ENCODE measurements around the gene SENP3. TPM values are rescaled to one million over a fixed set of nuclear protein-coding genes. Genes with fewer than 3 reads are reported as not detected.

Gene SENP3
- polyA plus RNA-seq, 2 of the 4 experiments (the other 2 are of a cell fraction) = 114 to 150 TPM

DNA sequence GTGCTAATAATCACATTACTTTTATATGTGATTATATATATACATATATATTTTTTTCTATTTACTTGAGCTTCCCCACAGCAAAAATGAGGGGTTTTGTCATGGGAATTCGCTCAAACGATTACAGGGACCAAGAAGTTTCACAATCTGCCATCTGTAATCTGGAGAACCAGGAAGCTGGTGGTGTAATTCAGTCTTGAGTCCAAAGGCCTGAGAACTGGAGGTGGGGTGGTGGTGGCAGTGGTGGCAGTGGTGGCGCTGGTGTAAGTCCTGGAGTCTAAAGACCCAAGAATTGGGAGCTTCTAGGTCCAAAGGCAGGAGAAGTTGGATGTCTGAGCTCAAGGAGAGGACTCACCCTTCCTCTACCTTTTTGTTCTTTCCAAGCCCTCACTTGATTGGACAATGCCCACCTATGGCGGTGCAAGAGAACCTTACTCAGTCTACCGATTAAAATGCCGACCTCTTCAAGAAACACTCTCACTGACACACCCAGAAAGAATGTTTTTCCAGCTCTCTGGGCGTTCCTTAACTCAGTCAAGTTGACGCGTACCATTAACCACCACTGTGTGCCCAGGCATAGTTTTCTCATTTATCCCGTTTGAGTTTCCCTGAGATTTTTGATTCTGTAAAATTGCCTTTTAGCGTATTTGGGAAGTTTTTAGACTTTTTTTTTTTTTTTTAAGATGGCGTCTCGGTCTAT is 45.7 kb upstream of the SENP3 start:
- Histone ChIP-seq H3K4me2 (no peak overlapping the region), H3K4me1 (no peaks in the 10 kb centered on the region), H3K4me3 (no peak overlapping the region), H3K9me3 (no peaks in the 10 kb centered on the region), H3K27ac (no peak overlapping the region)
- 92% methylated on average over 13 of the region's 13 CpGs for WGBS (ENCODE audit: missing lambda C conversion rate)
- ATAC-seq = no peak
- TF ChIP-seq JUN (IDR thresholded peaks at IDR 0.05) (no peak), POLR2AphosphoS2 (conservative IDR thresholded peaks at IDR 0.05; ENCODE audit: low read length) (0 out of 2 replicates have a peak, but pooled peaks have one; percentile 27), REST (IDR thresholded peaks at IDR 0.05) (no peak), RARB (CRISPR knock-in tag; IDR thresholded peaks at IDR 0.05) (no peak)
- ChIA-PET CTCF (interaction anchor here (0.6 to 9.8 kb wide), 21 partner anchors 8 to 198 kb away, joined by 3 to 232 read pairs (median 15); partner anchors contain the start of genes POLR2A, SENP3, TNFSF12 and TNFSF13), POLR2A (interaction anchor here (1.0 to 1.8 kb wide), 2 partner anchors 9 to 45 kb away, joined by 3 to 5 read pairs; no protein-coding TSS in a partner anchor)
- no peak for FAIRE-seq
- DNase-seq (ENCODE audit: low read depth in 1 of 2, low spot score in 1 of 2) = peak in 1 of 2 experiments; percentile 33

- ChIA-PET CTCF (interaction anchor here (0.7 to 5.2 kb wide), 7 partner anchors 9 to 48 kb away, joined by 3 to 49 read pairs (median 4); partner anchors contain the start of gene SENP3), POLR2A (interaction anchor here (0.6 kb wide), 1 partner anchor 38 kb away, joined by 3 read pairs; no protein-coding TSS in a partner anchor)
- no peak overlapping the region for H3K4me2 ChIP-seq
- H3K4me1 ChIP-seq = no peaks in the 10 kb centered on the region
- no peak overlapping the region for H3K4me3 ChIP-seq
- peaks cover 1% of the 10 kb centered on the region; the same call in 1 of the 3 replicates for H3K9me3 ChIP-seq
- TF ChIP-seq JUNB (IDR thresholded peaks at IDR 0.05) (no peak), CBX2 (IDR thresholded peaks at IDR 0.05; ENCODE audit: borderline replicate concordance, low read depth) (no peak), PHF8 (IDR thresholded peaks at IDR 0.05; ENCODE audit: borderline replicate concordance, low read depth) (no peak), EP300 (IDR thresholded peaks at IDR 0.05) (no peak), POLR2A (IDR thresholded peaks at IDR 0.05; ENCODE audit: low read length) (no peak)
- TF ChIP-seq, protein P1, sequence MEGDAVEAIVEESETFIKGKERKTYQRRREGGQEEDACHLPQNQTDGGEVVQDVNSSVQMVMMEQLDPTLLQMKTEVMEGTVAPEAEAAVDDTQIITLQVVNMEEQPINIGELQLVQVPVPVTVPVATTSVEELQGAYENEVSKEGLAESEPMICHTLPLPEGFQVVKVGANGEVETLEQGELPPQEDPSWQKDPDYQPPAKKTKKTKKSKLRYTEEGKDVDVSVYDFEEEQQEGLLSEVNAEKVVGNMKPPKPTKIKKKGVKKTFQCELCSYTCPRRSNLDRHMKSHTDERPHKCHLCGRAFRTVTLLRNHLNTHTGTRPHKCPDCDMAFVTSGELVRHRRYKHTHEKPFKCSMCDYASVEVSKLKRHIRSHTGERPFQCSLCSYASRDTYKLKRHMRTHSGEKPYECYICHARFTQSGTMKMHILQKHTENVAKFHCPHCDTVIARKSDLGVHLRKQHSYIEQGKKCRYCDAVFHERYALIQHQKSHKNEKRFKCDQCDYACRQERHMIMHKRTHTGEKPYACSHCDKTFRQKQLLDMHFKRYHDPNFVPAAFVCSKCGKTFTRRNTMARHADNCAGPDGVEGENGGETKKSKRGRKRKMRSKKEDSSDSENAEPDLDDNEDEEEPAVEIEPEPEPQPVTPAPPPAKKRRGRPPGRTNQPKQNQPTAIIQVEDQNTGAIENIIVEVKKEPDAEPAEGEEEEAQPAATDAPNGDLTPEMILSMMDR (IDR thresholded peaks at IDR 0.05) = peak; percentile 28
- WGBS (ENCODE audit: missing lambda C conversion rate) = 67% methylated on average over 10 of the region's 10 CpGs
- H3K27ac ChIP-seq = no peak overlapping the region
- DNase-seq (ENCODE audit: low read depth in 1 of 2, low spot score in 1 of 2) (peak in 1 of 2 experiments; percentile 63), FAIRE-seq (no peak), ATAC-seq (peak; percentile 34 to 69; a peak in 3 of 6 replicates)
These were observed 38.7 kb upstream of the SENP3 start for GRCh38 chr17:7523033-7523432.

DNA sequence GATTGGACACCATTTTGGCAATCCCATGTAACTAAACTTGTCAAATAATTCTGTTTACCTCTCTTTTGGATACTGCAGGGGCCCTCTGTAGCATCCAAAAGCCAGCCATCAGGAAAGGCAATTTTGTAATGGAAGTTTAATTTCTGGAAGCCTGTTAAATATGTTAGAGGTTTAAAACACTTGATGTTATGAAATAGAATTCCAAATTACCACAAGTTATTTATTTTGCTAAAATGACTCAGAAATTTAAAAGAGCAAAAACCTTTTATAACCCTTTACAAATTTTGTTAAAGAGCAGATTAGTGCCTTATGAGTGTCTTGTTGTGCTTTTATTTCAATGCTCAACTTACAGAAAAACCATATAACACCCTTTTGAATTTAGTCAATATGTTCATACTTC is 32.9 kb upstream of the SENP3 start:
- H3K27ac ChIP-seq = no peak overlapping the region
- ChIA-PET POLR2A (no interaction called here), CTCF (interaction anchor here (1.2 to 9.4 kb wide), 2 partner anchors 14 to 28 kb away, joined by 3 to 66 read pairs; no protein-coding TSS in a partner anchor)
- FAIRE-seq = no peak
- TF ChIP-seq REST (IDR thresholded peaks at IDR 0.05) = no peak
- no peak for TF ChIP-seq RFX5 (IDR thresholded peaks at IDR 0.05)
- TF ChIP-seq POLR2AphosphoS2 (conservative IDR thresholded peaks at IDR 0.05; ENCODE audit: low read length) = no peak
- TF ChIP-seq CHD2 (IDR thresholded peaks at IDR 0.05; ENCODE audit: low read length, partially characterized antibody) = no peak
- TF ChIP-seq KDM1A (IDR thresholded peaks at IDR 0.05; ENCODE audit: low read depth) = no peak
- TF ChIP-seq, protein P2, sequence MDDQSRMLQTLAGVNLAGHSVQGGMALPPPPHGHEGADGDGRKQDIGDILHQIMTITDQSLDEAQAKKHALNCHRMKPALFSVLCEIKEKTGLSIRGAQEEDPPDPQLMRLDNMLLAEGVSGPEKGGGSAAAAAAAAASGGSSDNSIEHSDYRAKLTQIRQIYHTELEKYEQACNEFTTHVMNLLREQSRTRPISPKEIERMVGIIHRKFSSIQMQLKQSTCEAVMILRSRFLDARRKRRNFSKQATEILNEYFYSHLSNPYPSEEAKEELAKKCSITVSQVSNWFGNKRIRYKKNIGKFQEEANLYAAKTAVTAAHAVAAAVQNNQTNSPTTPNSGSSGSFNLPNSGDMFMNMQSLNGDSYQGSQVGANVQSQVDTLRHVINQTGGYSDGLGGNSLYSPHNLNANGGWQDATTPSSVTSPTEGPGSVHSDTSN (IDR thresholded peaks at IDR 0.05) = no peak
- TF ChIP-seq TP53 (CRISPR knock-in tag; IDR thresholded peaks at IDR 0.05) = no peak
- no peak for TF ChIP-seq EHMT2 (IDR thresholded peaks at IDR 0.05; ENCODE audit: low read depth)
- no peak for TF ChIP-seq USF2 (IDR thresholded peaks at IDR 0.05)
- no peak for TF ChIP-seq ZSCAN20 (CRISPR knock-in tag; IDR thresholded peaks at IDR 0.05)
- no peak for TF ChIP-seq MYC (IDR thresholded peaks at IDR 0.05; ENCODE audit: borderline replicate concordance, low read length)
- no peak for TF ChIP-seq GATA3 (IDR thresholded peaks at IDR 0.05; ENCODE audit: borderline replicate concordance)
- H3K4me3 ChIP-seq = no peak overlapping the region
- no peak for DNase-seq (ENCODE audit: low read depth in 1 of 2, low spot score in 1 of 2)
- H3K4me1 ChIP-seq = 0 out of 3 replicates have a peak, but pooled peaks cover 3% of the 10 kb centered on the region
- peaks cover 23% of the 10 kb centered on the region for H3K9me3 ChIP-seq
- no peak overlapping the region for H3K4me2 ChIP-seq
- ATAC-seq = no peak

All from A549 (cell line).